HFFc6 (cell line): ENCODE results near the gene BRIP1. TPM values are rescaled to one million over a fixed set of nuclear protein-coding genes. Genes with fewer than 3 reads are reported as not detected.
"Not testable (repeated sequence)": the region's sequence is repeated elsewhere in the genome, so short reads cannot be mapped to it uniquely, and the experiment has no call there.

ENCODE experiments used
- DNase-seq: peaks from one replicate; pipeline ENCODE4 v3.0.0-alpha.2; 2018
- H3K27ac Mint-ChIP-seq: 2 replicates; pipeline ENCODE4 v1.8.0; 2020; ENCODE audit warnings: mild to moderate bottlenecking, mixed read lengths
- H3K27me3 Mint-ChIP-seq: 2 replicates; pipeline ENCODE4 v1.8.0; 2021; ENCODE audit warnings: mild to moderate bottlenecking, moderate library complexity, mixed read lengths; ENCODE audit not compliant: insufficient read depth
- H3K36me3 Mint-ChIP-seq: 2 replicates; pipeline ENCODE4 v1.8.0; 2021; ENCODE audit warnings: low read depth, mixed read lengths
- H3K4me1 Mint-ChIP-seq: 2 replicates; pipeline ENCODE4 v1.8.0; 2020; ENCODE audit warnings: low read depth, mixed read lengths
- H3K4me3 Mint-ChIP-seq: 2 replicates; pipeline ENCODE4 v1.8.0; 2020; ENCODE audit warnings: mild to moderate bottlenecking, moderate library complexity, mixed read lengths
- H3K9me3 Mint-ChIP-seq: 2 replicates; pipeline ENCODE4 v1.8.0; 2020; ENCODE audit warnings: mild to moderate bottlenecking, mixed read lengths
- CTCF ChIP-seq: fragments of 200-600 bp; sonication (generic); IDR thresholded peaks from 2 replicates; pipeline ENCODE4 v1.5.0; 2021; ENCODE audit warnings: antibody characterized with exemption, mild to moderate bottlenecking
- total RNA-seq, 6 experiments: library from RNA; stranded (reverse); fragmentation: NEBNext Ultra II Directional; extraction: Animal tissue kit (Norgen Biotek cat#: 25700); gene quantifications; 2 replicates in 1 of 6; 3 replicates in 5 of 6; pipeline ENCODE4 v1.2.3, GENCODE V29; 2021

The BRIP1 gene
- total RNA-seq, 6 experiments from 2014 or later: 4.6 to 9.7 (median 8.5) TPM

GRCh38 chr17:61897548-61898180 lies 34.3 kb upstream of the BRIP1 start:
- peaks cover 21% of the 10 kb centered on the region; the same call in 1 of the 2 replicates for H3K36me3 Mint-ChIP-seq
- H3K27me3 Mint-ChIP-seq: no peaks in the 10 kb centered on the region
- no peak for TF ChIP-seq CTCF
- no peak overlapping the region for H3K4me3 Mint-ChIP-seq
- H3K4me1 Mint-ChIP-seq: no peaks in the 10 kb centered on the region
- DNase-seq: no peak
- no peaks in the 10 kb centered on the region for H3K9me3 Mint-ChIP-seq
- no peak overlapping the region for H3K27ac Mint-ChIP-seq

GRCh38 chr17:61895391-61895790 lies 32.1 kb upstream of the BRIP1 start:
- Mint-ChIP-seq H3K27ac (no peak overlapping the region), H3K36me3 (peaks cover 12% of the 10 kb centered on the region; the same call in 1 of the 2 replicates), H3K4me1 (no peaks in the 10 kb centered on the region), H3K27me3 (no peaks in the 10 kb centered on the region), H3K4me3 (no peak overlapping the region), H3K9me3 (no peaks in the 10 kb centered on the region)
- DNase-seq: no peak
- TF ChIP-seq CTCF: no peak

- not testable (repeated sequence) for H3K36me3 Mint-ChIP-seq, H3K4me3 Mint-ChIP-seq, H3K27me3 Mint-ChIP-seq, H3K4me1 Mint-ChIP-seq, H3K9me3 Mint-ChIP-seq, H3K27ac Mint-ChIP-seq, DNase-seq
Measured at GRCh38 chr17:61894310-61894709, 31.0 kb upstream of the BRIP1 start.

- H3K4me1 Mint-ChIP-seq, H3K27me3 Mint-ChIP-seq, H3K9me3 Mint-ChIP-seq, DNase-seq, H3K4me3 Mint-ChIP-seq, H3K27ac Mint-ChIP-seq: not testable (repeated sequence)
- H3K36me3 Mint-ChIP-seq: peaks cover 18% of the 10 kb centered on the region
Measured at GRCh38 chr17:61887733-61888132, 24.4 kb upstream of the BRIP1 start.

- not testable (repeated sequence) for H3K4me3 Mint-ChIP-seq, H3K4me1 Mint-ChIP-seq, H3K27ac Mint-ChIP-seq, H3K9me3 Mint-ChIP-seq, H3K27me3 Mint-ChIP-seq
- DNase-seq: peak; percentile 13
- peaks cover 18% of the 10 kb centered on the region for H3K36me3 Mint-ChIP-seq
Measured at GRCh38 chr17:61885865-61886264, 22.5 kb upstream of the BRIP1 start.

GRCh38 chr17:61884864-61885263 lies 21.5 kb upstream of the BRIP1 start:
- H3K27me3 Mint-ChIP-seq: no peaks in the 10 kb centered on the region
- H3K4me3 Mint-ChIP-seq: no peak overlapping the region
- no peak for TF ChIP-seq CTCF
- no peak for DNase-seq
- H3K4me1 Mint-ChIP-seq: peaks cover 7% of the 10 kb centered on the region
- H3K36me3 Mint-ChIP-seq: peaks cover 18% of the 10 kb centered on the region
- H3K27ac Mint-ChIP-seq: no peak overlapping the region
- H3K9me3 Mint-ChIP-seq: peaks cover 6% of the 10 kb centered on the region; the same call in 1 of the 2 replicates

GRCh38 chr17:61880589-61881102 lies 17.3 kb upstream of the BRIP1 start:
- Mint-ChIP-seq H3K27ac (no peak overlapping the region), H3K9me3 (no peaks in the 10 kb centered on the region), H3K27me3 (no peaks in the 10 kb centered on the region), H3K36me3 (peaks cover 5% of the 10 kb centered on the region; the same call in 1 of the 2 replicates), H3K4me3 (no peak overlapping the region), H3K4me1 (no peaks in the 10 kb centered on the region)
- no peak for TF ChIP-seq CTCF
- DNase-seq: no peak
